ENCODE measurements around the gene RXRB.

GRCh38 chr6:33249732-33250630 is 49.5 kb upstream of the RXRB start:
- no peak for TF ChIP-seq CTCF (conservative IDR thresholded peaks at IDR 0.05; ENCODE audit: low read length)
- no peak for TF ChIP-seq EZH2phosphoT487 (IDR thresholded peaks at IDR 0.05; ENCODE audit: borderline replicate concordance)
